KOPT-K1 (cell line): Measurements from ENCODE around the gene MLLT3.

Experiments used
- H3K27ac ChIP-seq: fragments of 200-600 bp; sonication (generic); 2 replicates; pipeline ENCODE4 v1.5.1; 2016; ENCODE audit warnings: antibody characterized with exemption, mild to moderate bottlenecking, low read depth, low read length; ENCODE audit not compliant: poor library complexity, severe bottlenecking
- H3K36me3 ChIP-seq: fragments of 200-600 bp; sonication (generic); 2 replicates; pipeline ENCODE4 v1.5.1; 2017; ENCODE audit warnings: antibody characterized with exemption, mild to moderate bottlenecking, low read length, moderate library complexity; ENCODE audit not compliant: insufficient read depth
- H3K9me3 ChIP-seq: fragments of 200-600 bp; sonication (generic); 2 replicates; pipeline ENCODE4 v1.5.1; 2017; ENCODE audit warnings: antibody characterized with exemption, low read length, mild to moderate bottlenecking; ENCODE audit not compliant: insufficient read depth, poor library complexity, severe bottlenecking

Gene MLLT3

DNA sequence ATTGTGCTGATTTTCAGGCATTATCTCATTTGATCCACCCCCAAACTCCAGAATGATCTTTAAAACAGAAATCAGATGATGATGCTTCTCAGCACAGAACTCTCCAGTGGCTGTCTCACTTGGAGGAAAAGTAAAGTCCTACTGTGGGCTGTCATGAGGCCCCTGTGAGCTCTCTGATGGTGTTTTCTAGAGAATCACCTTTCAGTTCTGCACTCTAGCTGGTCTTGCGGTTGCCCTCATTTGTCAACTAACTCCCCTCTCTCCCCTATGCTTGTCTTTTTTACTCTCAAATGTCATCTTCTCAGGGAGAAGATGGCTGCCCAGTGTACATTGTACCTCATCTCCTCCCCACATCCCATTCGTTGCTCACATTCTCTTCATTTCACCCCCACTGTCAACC is 295.8 kb downstream of the MLLT3 start:
- no peaks in the 10 kb centered on the region for H3K36me3 ChIP-seq
- H3K27ac ChIP-seq: no peak overlapping the region
- H3K9me3 ChIP-seq: no peaks in the 10 kb centered on the region

DNA sequence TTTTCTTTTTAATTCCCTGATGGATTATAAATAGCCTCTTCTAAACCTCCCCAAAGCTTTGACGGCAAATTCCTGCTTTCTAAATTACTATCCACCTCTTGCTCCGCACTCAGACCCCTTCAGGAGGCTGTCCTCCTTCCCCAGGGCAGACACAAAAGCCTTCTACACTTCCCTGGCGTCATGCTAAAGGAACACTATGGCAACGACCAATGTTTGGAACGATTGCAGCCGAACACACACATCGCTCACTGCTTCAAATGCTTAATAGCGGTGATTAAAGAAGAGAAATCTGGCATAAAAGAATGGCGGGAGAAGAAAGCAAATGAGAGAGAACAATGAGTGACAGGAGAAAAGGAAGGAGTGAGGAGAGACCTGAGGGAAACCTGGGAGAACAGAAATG is 297.3 kb downstream of the MLLT3 start:
- Histone ChIP-seq H3K36me3 (no peaks in the 10 kb centered on the region), H3K27ac (no peak overlapping the region), H3K9me3 (no peaks in the 10 kb centered on the region)

DNA sequence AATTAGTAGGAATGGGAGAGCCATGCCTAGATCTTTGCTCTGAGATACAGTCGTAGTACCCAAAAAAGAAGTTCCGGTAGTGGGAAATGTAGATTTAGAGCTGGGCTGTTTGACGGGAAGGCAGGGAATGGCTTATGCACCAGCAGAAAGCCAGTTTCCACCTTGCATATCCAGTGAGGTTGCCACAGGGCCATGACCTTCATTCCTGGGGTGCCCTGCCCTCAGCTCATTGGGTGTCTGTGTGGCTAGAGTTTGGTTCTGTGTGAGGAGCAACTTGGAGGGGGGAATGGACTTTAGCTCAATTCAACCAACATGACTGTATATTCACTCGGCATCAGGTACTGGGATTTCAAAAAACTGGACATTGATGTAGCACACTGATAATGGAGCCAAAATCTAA is 300.1 kb downstream of the MLLT3 start:
- no peaks in the 10 kb centered on the region for H3K9me3 ChIP-seq
- no peaks in the 10 kb centered on the region for H3K36me3 ChIP-seq
- H3K27ac ChIP-seq: no peak overlapping the region

DNA sequence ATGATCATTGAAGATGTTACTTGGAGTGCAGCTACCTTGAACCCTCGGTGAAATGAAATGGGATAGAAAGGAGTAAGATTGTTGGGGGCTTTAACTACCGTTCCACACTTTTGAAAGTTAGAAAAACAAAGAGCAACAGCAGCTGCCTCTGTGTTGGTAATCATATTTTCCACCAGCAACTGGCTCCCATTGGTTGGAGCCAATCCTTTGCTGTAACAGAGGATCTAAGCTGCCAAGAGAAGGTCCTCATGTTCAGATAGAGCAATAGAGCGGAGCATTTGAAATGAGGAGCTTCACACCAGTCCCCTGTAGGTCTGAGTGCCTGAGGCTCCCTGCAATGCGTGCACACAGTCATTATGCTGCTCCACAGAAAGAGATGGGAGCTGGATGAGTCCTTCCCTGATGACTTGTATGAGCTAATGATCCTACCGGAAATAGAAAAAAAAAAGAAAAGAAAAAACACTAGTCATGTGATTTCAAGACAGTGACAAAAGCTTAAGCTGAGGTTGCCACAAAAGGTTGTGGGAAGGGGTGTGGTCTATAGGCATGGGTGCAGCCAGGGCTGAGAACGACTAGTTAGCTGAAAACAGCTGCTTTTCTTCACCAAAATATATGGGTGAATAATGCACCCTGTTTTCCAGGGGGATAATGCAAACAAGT is 300.7 kb downstream of the MLLT3 start:
- no peak overlapping the region for H3K27ac ChIP-seq
- H3K9me3 ChIP-seq: no peaks in the 10 kb centered on the region
- H3K36me3 ChIP-seq: no peaks in the 10 kb centered on the region

DNA sequence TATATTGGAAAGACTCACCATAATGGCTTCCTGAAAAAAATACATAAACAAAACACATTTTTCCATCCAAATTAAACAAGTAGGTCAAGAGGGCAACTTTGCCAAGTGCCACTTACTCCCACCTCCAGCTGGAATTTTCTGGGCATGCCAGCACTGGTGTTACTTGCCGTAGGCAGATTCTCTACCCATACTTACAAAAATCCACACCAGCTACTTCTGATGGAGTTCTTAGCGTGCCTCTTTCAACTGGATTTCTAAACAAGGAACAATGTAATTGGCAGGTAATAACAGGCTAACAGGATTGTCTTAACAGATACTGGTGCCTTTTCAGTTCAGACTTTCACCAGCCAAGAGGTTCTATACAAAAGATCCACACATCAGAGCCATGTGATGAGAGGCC is 301.4 kb downstream of the MLLT3 start:
- no peak overlapping the region for H3K27ac ChIP-seq
- H3K36me3 ChIP-seq: no peaks in the 10 kb centered on the region
- H3K9me3 ChIP-seq: no peaks in the 10 kb centered on the region

DNA sequence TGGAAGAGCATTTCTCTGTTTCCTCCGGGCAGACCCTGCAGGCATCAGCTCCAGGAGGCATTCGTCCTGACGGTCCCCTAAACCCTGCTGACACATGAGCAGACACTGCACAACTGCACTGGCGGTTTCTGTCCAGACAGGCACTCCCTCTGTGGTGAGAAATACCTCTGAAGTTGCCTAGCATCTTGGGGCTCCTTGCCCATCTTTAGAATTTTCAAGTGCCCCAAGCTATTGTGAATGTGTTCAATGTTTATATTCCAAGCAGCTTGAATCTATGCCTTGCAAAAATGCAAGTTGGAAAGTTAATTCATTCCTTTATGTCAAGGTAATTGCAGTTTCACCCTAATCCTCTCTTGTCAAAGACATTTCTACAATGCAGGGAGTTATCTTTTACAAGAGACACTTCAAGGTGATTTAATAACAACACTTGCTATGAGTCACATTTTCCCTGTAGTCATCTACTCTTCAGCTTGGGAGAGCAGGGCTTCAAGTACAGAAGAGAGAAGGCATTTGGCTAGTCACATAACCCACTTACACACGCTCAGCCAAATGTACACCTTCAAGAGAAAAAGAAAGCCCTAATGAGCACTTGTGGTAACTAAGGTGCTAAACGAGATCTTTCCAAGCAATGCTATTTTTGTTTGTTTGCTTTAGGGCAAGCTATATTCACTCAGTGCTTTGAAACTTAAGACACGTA is 302.5 kb downstream of the MLLT3 start:
- Histone ChIP-seq H3K36me3 (no peaks in the 10 kb centered on the region), H3K9me3 (no peaks in the 10 kb centered on the region), H3K27ac (no peak overlapping the region)

DNA sequence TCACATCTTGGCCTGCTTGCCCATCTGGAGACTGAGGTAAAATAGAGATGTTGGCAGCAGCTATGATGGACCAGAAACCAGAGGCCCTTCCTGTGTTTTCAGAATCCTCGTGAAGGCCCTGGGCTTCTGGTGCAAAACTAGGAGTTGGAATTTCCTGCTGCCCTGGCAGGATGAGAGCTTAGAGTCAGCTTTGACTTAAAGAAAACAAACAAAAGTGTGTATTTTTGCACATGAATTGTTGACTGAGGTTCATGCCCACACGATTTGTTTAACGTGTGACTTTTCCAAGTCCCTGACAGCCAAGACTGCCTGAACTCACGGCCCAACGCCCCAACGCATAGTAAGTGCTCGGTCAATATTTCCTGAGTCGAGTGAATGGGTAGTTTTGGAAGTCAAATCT is 303.1 kb downstream of the MLLT3 start:
- H3K36me3 ChIP-seq: no peaks in the 10 kb centered on the region
- H3K27ac ChIP-seq: no peak overlapping the region
- no peaks in the 10 kb centered on the region for H3K9me3 ChIP-seq

DNA sequence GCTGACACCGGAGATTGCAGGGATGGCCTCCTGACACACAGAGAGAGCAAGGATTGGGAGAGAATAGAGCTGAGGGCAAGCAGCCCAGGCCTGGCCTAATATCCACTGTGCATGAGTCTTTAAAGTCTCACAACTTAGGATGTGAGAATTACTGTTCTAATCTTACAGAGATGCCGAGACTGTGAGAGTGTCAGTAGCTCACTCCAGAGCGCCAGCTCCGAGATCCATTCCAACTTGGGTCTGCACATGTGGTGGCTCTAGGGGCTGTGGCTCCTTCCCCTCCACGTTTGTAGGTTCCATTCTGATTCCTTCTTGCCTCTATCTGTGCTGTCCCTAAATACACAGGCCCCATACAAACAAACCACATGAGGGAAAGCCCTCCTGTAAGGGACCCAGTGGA is 304.6 kb downstream of the MLLT3 start:
- no peaks in the 10 kb centered on the region for H3K9me3 ChIP-seq
- H3K36me3 ChIP-seq: no peaks in the 10 kb centered on the region
- no peak overlapping the region for H3K27ac ChIP-seq

DNA sequence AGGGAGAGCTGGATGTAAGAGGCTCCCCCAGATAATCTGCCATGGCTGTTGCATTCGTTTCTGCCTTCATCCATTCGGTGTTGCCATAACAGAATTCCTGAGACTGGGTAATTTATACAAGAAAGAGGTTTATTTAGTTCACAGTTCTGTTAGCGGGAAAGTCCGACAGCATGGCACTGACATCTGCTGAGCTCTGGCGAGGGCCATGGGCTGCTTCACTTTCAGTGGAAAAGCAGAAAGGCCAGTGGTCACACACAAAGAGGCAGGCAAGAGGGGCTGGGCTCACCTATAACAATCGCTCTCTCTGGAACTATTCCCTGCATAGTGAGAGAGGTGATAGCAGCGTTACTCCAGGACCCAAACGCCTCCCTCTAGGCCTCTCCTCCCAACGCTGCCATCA is 305.9 kb downstream of the MLLT3 start:
- no peaks in the 10 kb centered on the region for H3K9me3 ChIP-seq
- no peaks in the 10 kb centered on the region for H3K36me3 ChIP-seq
- no peak overlapping the region for H3K27ac ChIP-seq

DNA sequence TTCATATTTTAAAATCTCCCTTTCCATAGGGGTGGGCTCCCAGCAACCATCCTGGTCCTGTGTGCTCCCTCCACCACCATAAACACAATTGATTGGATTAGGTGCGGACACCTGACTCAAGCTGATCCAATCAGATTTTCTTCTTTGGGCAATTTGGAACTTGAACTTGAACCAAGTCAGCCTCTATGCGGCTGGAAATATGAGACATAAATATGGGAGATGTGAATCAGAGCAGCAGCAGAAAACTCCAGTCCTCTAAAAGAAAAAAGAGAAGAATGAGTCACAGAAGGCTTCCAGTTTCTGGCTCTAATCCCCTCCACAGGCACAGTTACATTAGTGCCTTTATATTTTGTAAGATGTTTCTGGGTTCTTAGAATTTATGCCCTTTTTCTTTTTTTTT is 306.6 kb downstream of the MLLT3 start:
- H3K36me3 ChIP-seq: no peaks in the 10 kb centered on the region
- no peaks in the 10 kb centered on the region for H3K9me3 ChIP-seq
- H3K27ac ChIP-seq: no peak overlapping the region

DNA sequence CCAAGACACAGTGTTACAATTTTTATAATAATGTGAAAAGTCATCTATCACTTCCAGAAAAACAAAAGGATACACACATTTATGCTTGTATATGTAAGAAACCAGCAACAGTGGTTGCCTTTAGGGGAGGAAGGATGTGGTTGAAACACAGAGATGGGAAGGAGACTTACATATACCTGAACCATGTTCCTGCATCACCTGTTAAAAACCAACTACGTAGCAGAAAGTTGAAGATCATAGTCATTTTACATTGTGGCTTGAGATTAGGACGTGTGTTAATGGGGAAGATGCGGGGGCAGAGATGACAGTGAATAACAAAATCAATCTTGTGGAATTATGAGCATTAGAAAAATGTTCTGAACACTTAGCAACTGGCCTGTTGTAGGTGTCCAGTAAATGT is 307.3 kb downstream of the MLLT3 start:
- no peaks in the 10 kb centered on the region for H3K36me3 ChIP-seq
- H3K9me3 ChIP-seq: no peaks in the 10 kb centered on the region
- H3K27ac ChIP-seq: no peak overlapping the region

DNA sequence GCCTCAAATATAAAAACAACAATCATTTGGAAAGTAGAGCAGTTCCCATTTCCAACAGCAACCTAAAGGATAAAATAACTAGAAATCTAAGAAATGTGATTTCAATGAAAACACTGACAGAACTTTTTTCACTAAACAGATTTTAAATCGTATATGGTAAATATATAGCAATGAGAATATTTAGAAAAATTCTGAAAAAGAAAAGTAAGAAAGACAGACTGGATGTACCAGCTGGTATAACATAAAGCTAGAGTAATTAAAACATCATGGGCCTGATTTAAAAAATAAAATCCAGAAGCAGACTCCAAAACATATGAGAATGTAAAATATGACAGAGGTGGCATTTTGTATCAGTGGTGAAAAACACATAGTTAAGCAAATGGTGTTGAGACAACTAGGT is 308.9 kb downstream of the MLLT3 start:
- Histone ChIP-seq H3K9me3 (no peaks in the 10 kb centered on the region), H3K36me3 (no peaks in the 10 kb centered on the region), H3K27ac (no peak overlapping the region)

DNA sequence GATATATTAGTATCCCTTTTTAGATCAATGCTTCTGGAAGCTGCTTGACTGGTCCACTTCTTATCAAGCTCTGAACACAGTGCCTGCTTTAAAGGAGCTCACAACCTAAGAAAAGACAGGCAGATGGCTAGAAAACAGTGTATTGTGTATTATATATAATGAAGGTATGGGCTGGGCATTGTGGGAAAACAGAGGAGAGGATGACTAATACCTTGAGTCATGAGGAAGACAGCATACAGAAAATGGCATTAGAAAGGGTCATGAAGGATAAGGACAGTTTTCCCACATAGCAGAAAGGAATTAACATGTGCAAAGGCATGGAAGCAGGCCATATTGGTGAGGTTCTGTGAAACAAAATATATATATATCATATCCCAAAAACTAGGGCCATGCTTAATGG is 309.6 kb downstream of the MLLT3 start:
- Histone ChIP-seq H3K9me3 (no peaks in the 10 kb centered on the region), H3K27ac (no peak overlapping the region), H3K36me3 (no peaks in the 10 kb centered on the region)

DNA sequence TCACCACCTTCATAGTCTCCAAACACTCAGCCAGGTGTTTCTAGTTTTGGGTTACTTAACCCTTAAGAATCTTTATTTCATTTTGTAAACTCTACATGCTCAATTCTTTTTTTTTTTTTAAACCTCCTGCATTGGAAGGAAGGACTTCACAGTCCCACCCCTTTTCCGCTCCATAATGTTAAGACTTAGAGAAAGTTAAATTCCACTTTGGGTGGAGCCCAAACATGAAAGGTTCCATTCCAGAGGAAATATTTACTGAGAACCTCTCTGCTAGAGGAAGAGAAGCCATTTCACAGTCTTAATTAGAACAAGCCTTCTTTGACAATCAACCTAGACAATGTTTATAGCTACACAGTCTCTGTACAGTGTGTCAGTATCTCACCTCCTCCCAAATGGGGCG is 312.3 kb downstream of the MLLT3 start:
- Histone ChIP-seq H3K27ac (no peak overlapping the region), H3K36me3 (no peaks in the 10 kb centered on the region), H3K9me3 (no peaks in the 10 kb centered on the region)

DNA sequence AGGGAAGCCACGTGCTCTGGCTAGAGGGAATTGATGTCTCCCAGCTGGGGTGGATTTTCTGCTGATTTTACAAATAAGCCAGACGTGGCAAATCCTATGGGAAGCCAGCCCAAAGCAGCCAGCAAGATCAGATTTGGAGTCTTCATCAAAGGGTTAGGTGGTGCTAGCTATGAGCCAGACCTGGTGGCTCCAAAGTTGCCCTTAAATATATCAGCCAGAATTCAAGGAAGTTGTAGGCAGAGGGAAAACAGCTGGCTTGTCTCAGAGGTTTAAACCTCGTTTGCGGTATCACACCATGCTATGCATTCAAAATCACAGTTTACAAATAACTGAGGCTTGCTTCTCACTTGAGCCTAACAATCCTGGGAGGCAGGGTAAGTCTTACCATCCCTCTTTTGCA is 313.2 kb downstream of the MLLT3 start:
- Histone ChIP-seq H3K27ac (no peak overlapping the region), H3K9me3 (no peaks in the 10 kb centered on the region), H3K36me3 (no peaks in the 10 kb centered on the region)

DNA sequence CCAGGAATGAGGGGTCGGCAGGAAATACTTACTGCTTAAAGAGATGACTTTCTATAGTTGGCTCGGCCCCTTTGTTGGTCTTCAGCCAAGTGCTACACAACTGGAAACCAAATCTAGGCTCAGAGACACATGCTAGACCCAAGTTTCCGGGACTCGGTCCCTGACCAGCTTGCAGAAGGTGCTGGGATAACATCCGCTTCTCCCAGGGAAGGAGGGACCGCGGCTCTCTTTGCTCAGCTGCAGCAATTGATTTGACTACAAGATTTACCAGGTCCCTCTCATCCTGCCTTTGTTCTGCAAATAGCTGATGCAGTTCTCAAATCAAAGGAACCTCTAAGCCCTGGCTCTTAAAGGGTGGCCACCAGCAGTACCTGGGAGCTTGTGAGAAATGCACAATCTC is 314.7 kb downstream of the MLLT3 start:
- no peaks in the 10 kb centered on the region for H3K36me3 ChIP-seq
- H3K27ac ChIP-seq: no peak overlapping the region
- no peaks in the 10 kb centered on the region for H3K9me3 ChIP-seq
